Keratinocyte (primary cell): ENCODE data around the gene STEAP1B. TPM values are rescaled to one million over a fixed set of nuclear protein-coding genes. Genes with fewer than 3 reads are reported as not detected.

Experiments
- DNase-seq: peaks from one replicate; pipeline ENCODE4 v3.0.0-alpha.2; 2011; ENCODE audit warnings: low read depth, missing footprints, low spot score
- FAIRE-seq: peaks from 2 replicates; lab custom pipeline; 2011; peaks lifted over from hg19 to GRCh38; lab: Jason Lieb, UNC
- H2AFZ ChIP-seq: 2 replicates; pipeline ENCODE4 v1.6.0; 2012; ENCODE audit warnings: low read length, control low read depth, inconsistent platforms; ENCODE audit not compliant: control insufficient read depth
- H3K27ac ChIP-seq: 2 replicates; pipeline ENCODE4 v1.5.1; 2011; ENCODE audit warnings: low read length; ENCODE audit not compliant: control insufficient read depth, insufficient read depth
- H3K27me3 ChIP-seq: 3 replicates; pipeline ENCODE4 v1.6.0; 2011; ENCODE audit warnings: low read length; ENCODE audit not compliant: control insufficient read depth, insufficient read depth; ENCODE audit errors: extremely low read depth
- H3K36me3 ChIP-seq, 2 experiments: 2 replicates in 1 of 2; 3 replicates in 1 of 2; pipeline ENCODE4 v1.5.1; 2011; ENCODE audit warnings: low read length in 2 of 2, mild to moderate bottlenecking in 1 of 2; ENCODE audit not compliant: control insufficient read depth in 2 of 2, insufficient read depth in 2 of 2; ENCODE audit errors: extremely low read depth in 1 of 2
- H3K4me1 ChIP-seq: 3 replicates; pipeline ENCODE4 v1.5.1; 2011; ENCODE audit warnings: low read length; ENCODE audit not compliant: control insufficient read depth, insufficient read depth; ENCODE audit errors: extremely low read depth
- H3K4me2 ChIP-seq: 3 replicates; pipeline ENCODE4 v1.6.0; 2011; ENCODE audit warnings: low read depth, low read length; ENCODE audit not compliant: control insufficient read depth, insufficient read depth; ENCODE audit errors: extremely low read depth
- H3K4me3 ChIP-seq, 3 experiments: fragments of 200-600 bp in 1 of 3; sonication (generic) in 1 of 3; 2 replicates in 2 of 3; 3 replicates in 1 of 3; pipeline ENCODE4 v1.5.1; 2011 to 2016; ENCODE audit warnings: low read length in 3 of 3, mild to moderate bottlenecking in 3 of 3, control low read depth in 2 of 3, inconsistent platforms in 1 of 3, low read depth in 1 of 3, mixed read lengths in 1 of 3, mixed run types in 1 of 3, moderate library complexity in 1 of 3; ENCODE audit not compliant: control insufficient read depth in 2 of 3, insufficient read depth in 2 of 3; ENCODE audit errors: extremely low read depth in 1 of 3
- H3K79me2 ChIP-seq: 2 replicates; pipeline ENCODE4 v1.6.0; 2012; ENCODE audit warnings: low read length; ENCODE audit not compliant: control insufficient read depth, insufficient read depth
- H3K9ac ChIP-seq: 3 replicates; pipeline ENCODE4 v1.6.0; 2011; ENCODE audit warnings: low read length; ENCODE audit not compliant: control insufficient read depth, insufficient read depth; ENCODE audit errors: extremely low read depth
- H3K9me1 ChIP-seq: 3 replicates; pipeline ENCODE4 v1.6.0; 2011; ENCODE audit warnings: low read length; ENCODE audit not compliant: control insufficient read depth, insufficient read depth; ENCODE audit errors: extremely low read depth
- H3K9me3 ChIP-seq: 2 replicates; pipeline ENCODE4 v1.5.1; 2012; ENCODE audit warnings: low read depth, low read length; ENCODE audit not compliant: control insufficient read depth
- H4K20me1 ChIP-seq: 3 replicates; pipeline ENCODE4 v1.6.0; 2011; ENCODE audit warnings: low read length; ENCODE audit not compliant: control insufficient read depth, insufficient read depth; ENCODE audit errors: extremely low read depth
- EZH2 ChIP-seq: IDR thresholded peaks from one replicate; pipeline ENCODE4 v1.6.1; 2012; ENCODE audit warnings: inconsistent platforms, mild to moderate bottlenecking, low read length, moderate library complexity
- dilution Hi-C: fragments of 300-500 bp; cut with MboI; formaldehyde crosslinking; loops from one replicate; pipeline ENCODE4 v1.7.0; 2020; ENCODE audit warnings: low sequenced_read_pairs; ENCODE audit not compliant: extremely low pct_ligation_motif_present
- polyA plus RNA-seq, 5 experiments: library from polyadenylated mRNA; depleted of rRNA in 3 of 5; stranded (reverse) in 3 of 5; stranded (forward) in 1 of 5; unstranded in 1 of 5; fragments of >200 nt; gene quantifications; 1 replicate in 1 of 5; 2 replicates in 3 of 5; 3 replicates in 1 of 5; pipeline versions ENCODE4 v1.2.1 to v1.2.3, GENCODE V29; 2011 to 2012; ENCODE audit warnings: missing spikeins in 2 of 5, low read depth in 1 of 5, low replicate concordance in 1 of 5
- TF ChIP-seq, protein P1 (sequence below), 3 experiments: IDR thresholded peaks in 1 of 3; conservative IDR thresholded peaks in 1 of 3; optimal IDR thresholded peaks in 1 of 3; 2 replicates in 2 of 3; 3 replicates in 1 of 3; pipeline versions ENCODE3 to v1.5.1; 2011; ENCODE audit warnings: low read length in 3 of 3, mild to moderate bottlenecking in 3 of 3, moderate library complexity in 2 of 3, control low read depth in 1 of 3, inconsistent platforms in 1 of 3; ENCODE audit not compliant: insufficient read depth in 2 of 3; ENCODE audit errors: extremely low read depth in 1 of 3

STEAP1B gene
- polyA plus RNA-seq, 1 donor (not counting 4 experiments of a cell fraction or from before 2014, with no cell fraction given): 18.9 TPM

- TF ChIP-seq, protein P1, sequence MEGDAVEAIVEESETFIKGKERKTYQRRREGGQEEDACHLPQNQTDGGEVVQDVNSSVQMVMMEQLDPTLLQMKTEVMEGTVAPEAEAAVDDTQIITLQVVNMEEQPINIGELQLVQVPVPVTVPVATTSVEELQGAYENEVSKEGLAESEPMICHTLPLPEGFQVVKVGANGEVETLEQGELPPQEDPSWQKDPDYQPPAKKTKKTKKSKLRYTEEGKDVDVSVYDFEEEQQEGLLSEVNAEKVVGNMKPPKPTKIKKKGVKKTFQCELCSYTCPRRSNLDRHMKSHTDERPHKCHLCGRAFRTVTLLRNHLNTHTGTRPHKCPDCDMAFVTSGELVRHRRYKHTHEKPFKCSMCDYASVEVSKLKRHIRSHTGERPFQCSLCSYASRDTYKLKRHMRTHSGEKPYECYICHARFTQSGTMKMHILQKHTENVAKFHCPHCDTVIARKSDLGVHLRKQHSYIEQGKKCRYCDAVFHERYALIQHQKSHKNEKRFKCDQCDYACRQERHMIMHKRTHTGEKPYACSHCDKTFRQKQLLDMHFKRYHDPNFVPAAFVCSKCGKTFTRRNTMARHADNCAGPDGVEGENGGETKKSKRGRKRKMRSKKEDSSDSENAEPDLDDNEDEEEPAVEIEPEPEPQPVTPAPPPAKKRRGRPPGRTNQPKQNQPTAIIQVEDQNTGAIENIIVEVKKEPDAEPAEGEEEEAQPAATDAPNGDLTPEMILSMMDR (optimal IDR thresholded peaks at IDR 0.05 in 1 of 3, IDR thresholded peaks at IDR 0.05 in 1 of 3, conservative IDR thresholded peaks at IDR 0.05 in 1 of 3; ENCODE audit: extremely low read depth in 1 of 3, insufficient read depth in 2 of 3, low read length in 3 of 3): no peak
- TF ChIP-seq EZH2: no peak
- dilution Hi-C loops: no loop called here
- no peak for FAIRE-seq
Measured at GRCh38 chr7:22380333-22380732, 119.7 kb downstream of the STEAP1B start.

DNA sequence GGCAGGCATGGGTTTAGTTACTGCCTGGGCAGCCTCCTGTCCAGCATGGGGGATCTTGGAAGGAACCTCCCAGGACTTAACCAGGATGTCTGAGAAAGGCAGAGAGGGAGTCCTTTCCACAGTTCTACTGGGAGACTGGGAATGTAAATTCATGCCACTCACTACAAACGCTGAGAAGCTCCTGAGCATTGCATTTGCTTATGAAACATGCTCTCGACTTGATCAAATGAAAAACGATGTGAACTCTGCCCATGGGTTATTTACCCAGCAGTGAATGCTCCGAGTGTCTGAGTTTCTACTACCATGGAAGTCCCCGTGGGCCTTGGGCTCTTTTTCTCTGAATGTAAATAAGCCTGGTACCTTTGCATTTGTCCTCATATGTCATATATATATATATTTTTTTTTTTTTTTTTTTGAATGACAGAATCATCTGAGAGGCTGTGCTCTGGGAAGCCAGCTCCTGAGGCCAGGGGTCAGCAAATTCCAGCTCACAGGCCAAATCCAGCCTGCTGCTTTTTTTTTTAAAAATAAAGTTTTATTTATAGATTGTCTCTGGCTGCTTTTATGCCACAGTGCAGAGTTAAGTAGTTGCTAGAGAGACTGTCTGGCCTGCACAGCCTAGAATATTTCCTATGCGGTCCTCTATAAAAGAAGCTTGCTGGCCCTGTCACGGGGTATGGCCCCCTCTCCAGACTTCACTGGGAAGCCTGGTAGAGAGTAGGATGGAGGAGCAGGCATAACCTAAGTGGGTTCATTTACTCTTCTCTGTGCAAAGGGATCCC, 121.6 kb downstream of the STEAP1B start:
- H3K79me2 ChIP-seq: no peaks in the 10 kb centered on the region
- no peaks in the 10 kb centered on the region for H3K4me1 ChIP-seq
- no peaks in the 10 kb centered on the region for H4K20me1 ChIP-seq
- H3K36me3 ChIP-seq: no peaks in the 10 kb centered on the region
- no peak overlapping the region for H3K9ac ChIP-seq
- no peaks in the 10 kb centered on the region for H3K9me1 ChIP-seq
- TF ChIP-seq, protein P1 (optimal IDR thresholded peaks at IDR 0.05 in 1 of 3, IDR thresholded peaks at IDR 0.05 in 1 of 3, conservative IDR thresholded peaks at IDR 0.05 in 1 of 3; ENCODE audit: extremely low read depth in 1 of 3, insufficient read depth in 2 of 3, low read length in 3 of 3): no peak
- no peak for TF ChIP-seq EZH2
- H3K27ac ChIP-seq: no peak overlapping the region
- no peaks in the 10 kb centered on the region for H3K27me3 ChIP-seq
- H3K9me3 ChIP-seq: no peaks in the 10 kb centered on the region
- FAIRE-seq: no peak
- no peak overlapping the region for H3K4me3 ChIP-seq
- dilution Hi-C loops: no loop called here
- no peak overlapping the region for H3K4me2 ChIP-seq
- DNase-seq: no peak
- no peak overlapping the region for H2AFZ ChIP-seq

More at GRCh38 chr7:22380333-22380732, 119.7 kb downstream of the STEAP1B start:
- H3K9me1 ChIP-seq: no peaks in the 10 kb centered on the region
- H3K27me3 ChIP-seq: no peaks in the 10 kb centered on the region
- no peak for DNase-seq
- H4K20me1 ChIP-seq: no peaks in the 10 kb centered on the region
- no peak overlapping the region for H3K27ac ChIP-seq
- no peak overlapping the region for H3K4me2 ChIP-seq
- no peak overlapping the region for H3K4me3 ChIP-seq
- H3K4me1 ChIP-seq: no peaks in the 10 kb centered on the region
- H2AFZ ChIP-seq: no peak overlapping the region
- no peaks in the 10 kb centered on the region for H3K79me2 ChIP-seq
- H3K36me3 ChIP-seq: no peaks in the 10 kb centered on the region
- no peak overlapping the region for H3K9ac ChIP-seq
- no peaks in the 10 kb centered on the region for H3K9me3 ChIP-seq
